ENCODE data around the gene PROM1. TPM values are rescaled to one million over a fixed set of nuclear protein-coding genes. Genes with fewer than 3 reads are reported as not detected.

The PROM1 gene
- total and polyA plus RNA-seq, 2 of the 13 experiments (the other 11 are each of a cell fraction or from before 2014, with no cell fraction given), result 3.9 to 16.4 TPM

DNA sequence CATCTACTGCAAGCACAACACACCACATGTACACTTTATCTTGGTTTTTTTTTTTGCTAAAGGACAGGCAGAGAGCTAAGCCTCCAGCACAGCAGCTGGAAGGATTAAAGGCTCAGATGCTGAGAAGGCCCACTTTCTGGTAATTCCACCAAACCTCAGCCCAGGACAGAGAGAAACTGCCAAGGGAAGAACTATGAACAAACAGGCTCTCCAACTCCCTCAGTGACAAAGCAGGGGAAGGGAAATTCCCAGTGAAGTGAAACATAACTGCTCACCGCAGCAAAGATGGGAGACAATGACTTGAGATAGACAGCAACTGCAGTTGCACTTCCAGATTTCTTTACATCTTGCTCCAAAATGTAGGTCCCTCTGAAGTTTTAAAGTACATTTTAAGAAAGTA is 4.8 kb downstream of the PROM1 start:
- DNase-seq (ENCODE audit: low spot score), result no peak
- in situ Hi-C loops (cut with HindIII; ENCODE audit: extremely low pct_ligation_motif_present, low pct_unique_long_range_greater_than_20kb) (no loop called here), intact Hi-C loops (cut with micrococcal nuclease; ENCODE audit: unreplicated experiment) (no loop called here)
- Histone ChIP-seq H3K79me2 (ENCODE audit: insufficient read depth, low read length) (no peaks in the 10 kb centered on the region), H4K20me1 (ENCODE audit: insufficient read depth, low read length) (no peaks in the 10 kb centered on the region), H3K27me3 (ENCODE audit: control insufficient read depth in 1 of 2, insufficient read depth in 2 of 2, low read length in 2 of 2) (peaks cover 5 to 27% of the 10 kb centered on the region in 2 experiments; a peak in 4 of 5 replicates), H3K4me3 (replicated peaks in 1 of 3; ENCODE audit: insufficient read depth in 1 of 3, low read depth in 2 of 3, low read length in 3 of 3) (no peak overlapping the region), H2AFZ (ENCODE audit: low read length) (no peak overlapping the region), H3K27ac (ENCODE audit: extremely low read length, insufficient read depth, low read length) (no peak overlapping the region), H3K4me1 (ENCODE audit: insufficient read depth, low read length) (peaks cover 22% of the 10 kb centered on the region), H3K36me3 (replicated peaks in 1 of 2; ENCODE audit: control insufficient read depth in 1 of 2, insufficient read depth in 2 of 2, low read length in 2 of 2) (no peaks in the 10 kb centered on the region; a peak in 1 of 5 replicates), H3K4me2 (ENCODE audit: low read depth, low read length) (no peak overlapping the region), H3K9me3 (ENCODE audit: low read length) (no peaks in the 10 kb centered on the region), H3K9ac (ENCODE audit: insufficient read depth, low read depth, low read length) (no peak overlapping the region)
- WGBS (ENCODE audit: low lambda C conversion rate), result 47% methylated on average over 1 of the region's 1 CpG
- no TSS peak for BruUV-seq (replicated peaks)
- CTCF ChIA-PET (ENCODE audit: low intra/inter-chr PET ratio, low total read pairs), result no interaction called here
- TF ChIP-seq, protein P1, sequence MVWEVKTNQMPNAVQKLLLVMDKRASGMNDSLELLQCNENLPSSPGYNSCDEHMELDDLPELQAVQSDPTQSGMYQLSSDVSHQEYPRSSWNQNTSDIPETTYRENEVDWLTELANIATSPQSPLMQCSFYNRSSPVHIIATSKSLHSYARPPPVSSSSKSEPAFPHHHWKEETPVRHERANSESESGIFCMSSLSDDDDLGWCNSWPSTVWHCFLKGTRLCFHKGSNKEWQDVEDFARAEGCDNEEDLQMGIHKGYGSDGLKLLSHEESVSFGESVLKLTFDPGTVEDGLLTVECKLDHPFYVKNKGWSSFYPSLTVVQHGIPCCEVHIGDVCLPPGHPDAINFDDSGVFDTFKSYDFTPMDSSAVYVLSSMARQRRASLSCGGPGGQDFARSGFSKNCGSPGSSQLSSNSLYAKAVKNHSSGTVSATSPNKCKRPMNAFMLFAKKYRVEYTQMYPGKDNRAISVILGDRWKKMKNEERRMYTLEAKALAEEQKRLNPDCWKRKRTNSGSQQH (CRISPR knock-in tag; IDR thresholded peaks at IDR 0.05; ENCODE audit: low read depth), result no peak
- TF ChIP-seq ZNF44 (CRISPR knock-in tag; IDR thresholded peaks at IDR 0.05), result no peak
- no peak for TF ChIP-seq NR2C2 (CRISPR knock-in tag; IDR thresholded peaks at IDR 0.05; ENCODE audit: borderline replicate concordance)
- TF ChIP-seq, protein P2, sequence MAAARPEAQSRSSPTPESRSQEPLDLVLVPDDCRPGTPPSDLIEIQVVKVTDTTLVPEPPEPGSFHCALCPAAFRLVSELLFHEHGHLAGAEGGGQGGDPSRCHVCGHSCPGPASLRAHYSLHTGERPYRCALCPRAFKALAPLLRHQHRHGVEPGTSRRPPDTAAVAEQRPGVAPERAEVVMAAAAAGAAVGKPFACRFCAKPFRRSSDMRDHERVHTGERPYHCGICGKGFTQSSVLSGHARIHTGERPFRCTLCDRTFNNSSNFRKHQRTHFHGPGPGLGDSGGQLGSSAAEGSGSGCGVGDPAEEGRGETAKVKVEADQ (CRISPR knock-in tag; IDR thresholded peaks at IDR 0.05; ENCODE audit: borderline replicate concordance), result no peak
- TF ChIP-seq ZNF558 (CRISPR knock-in tag; IDR thresholded peaks at IDR 0.05; ENCODE audit: borderline replicate concordance), result no peak
- TF ChIP-seq ZFAT (CRISPR knock-in tag; conservative IDR thresholded peaks at IDR 0.05), result no peak
- TF ChIP-seq ZNF354B (CRISPR knock-in tag; IDR thresholded peaks at IDR 0.05), result no peak
- TF ChIP-seq, protein P3, sequence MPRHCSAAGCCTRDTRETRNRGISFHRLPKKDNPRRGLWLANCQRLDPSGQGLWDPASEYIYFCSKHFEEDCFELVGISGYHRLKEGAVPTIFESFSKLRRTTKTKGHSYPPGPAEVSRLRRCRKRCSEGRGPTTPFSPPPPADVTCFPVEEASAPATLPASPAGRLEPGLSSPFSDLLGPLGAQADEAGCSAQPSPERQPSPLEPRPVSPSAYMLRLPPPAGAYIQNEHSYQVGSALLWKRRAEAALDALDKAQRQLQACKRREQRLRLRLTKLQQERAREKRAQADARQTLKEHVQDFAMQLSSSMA (CRISPR knock-in tag; IDR thresholded peaks at IDR 0.05), result no peak
- TF ChIP-seq SOX13 (IDR thresholded peaks at IDR 0.05), result no peak
- TF ChIP-seq SOX13 (CRISPR knock-in tag; conservative IDR thresholded peaks at IDR 0.05 in 1 of 2, IDR thresholded peaks at IDR 0.05 in 1 of 2), result no peak
- TF ChIP-seq ISL2 (CRISPR knock-in tag; IDR thresholded peaks at IDR 0.05), result no peak
- ATAC-seq, result no peak
- no peak for FAIRE-seq
- POLR2A ChIA-PET, result interaction anchor here (1.4 kb wide), 1 partner anchor 18 kb away, joined by 3 read pairs; no protein-coding TSS in a partner anchor

All from HepG2 (cell line).